GM12878 (cell line): Measurements from ENCODE around the gene GUK1. TPM values are rescaled to one million over a fixed set of nuclear protein-coding genes. Genes with fewer than 3 reads are reported as not detected.

Source experiments
- ATAC-seq: fragments of 200-7000 bp; cut with Tn5 transposase; 3 replicates; pipeline ENCODE4 v1.9.1; 2020; ENCODE audit warnings: mild to moderate bottlenecking, moderate library complexity
- BruUV-seq: library from RNA; stranded (reverse); fragments of 400-500 nt; replicated peaks from 2 replicates; lab custom pipeline; 2021; lab: Mats Ljungman, UMichigan
- CTCF ChIA-PET: fragments of 300-600 bp; sonication (Branson Sonifier 250); formaldehyde crosslinking; extraction: SDS; loops from one replicate; lab custom pipeline; 2021; ENCODE audit warnings: inconsistent platforms; lab: Yijun Ruan, JAX
- POLR2A ChIA-PET: fragments of 350-600 bp; formaldehyde crosslinking; extraction: SDS; loops from one replicate; lab custom pipeline; 2021; ENCODE audit warnings: inconsistent platforms; lab: Charles Lee
- RAD21 ChIA-PET: fragments of 300-600 bp; sonication (Branson Sonifier 250); formaldehyde crosslinking; loops from one replicate; lab custom pipeline; 2023; ENCODE audit warnings: antibody characterized with exemption; ENCODE audit not compliant: unreplicated experiment; lab: Charles Lee
- SMC1A ChIA-PET: fragments of 300-600 bp; sonication (Branson Sonifier 250); formaldehyde crosslinking; loops from one replicate; lab custom pipeline; 2023; ENCODE audit not compliant: unreplicated experiment, uncharacterized antibody; lab: Charles Lee
- DNase-seq: peaks from one replicate; pipeline ENCODE4 v3.0.0-alpha.2; 2011; ENCODE audit warnings: low read depth, low spot score
- FAIRE-seq: peaks from 3 replicates; lab custom pipeline; 2011; peaks lifted over from hg19 to GRCh38; lab: Jason Lieb, UNC
- H2AFZ ChIP-seq: 2 replicates; pipeline ENCODE4 v1.6.0; 2011; ENCODE audit warnings: low read depth, low read length, control low read depth; ENCODE audit not compliant: control insufficient read depth
- H3K27ac ChIP-seq: 2 replicates; pipeline ENCODE4 v1.5.1; 2011; ENCODE audit warnings: control low read depth; ENCODE audit not compliant: control insufficient read depth, insufficient read depth
- H3K27me3 ChIP-seq, 2 experiments: replicated peaks in 1 of 2; 2 replicates each; pipeline versions ENCODE4 v1.6.0 to v1.6.1; 2011; ENCODE audit warnings: low read length in 1 of 2; ENCODE audit not compliant: control insufficient read depth in 2 of 2, insufficient read depth in 2 of 2
- H3K36me3 ChIP-seq, 2 experiments: 2 replicates each; pipeline ENCODE4 v1.5.1; 2011; ENCODE audit warnings: low read length in 1 of 2; ENCODE audit not compliant: control insufficient read depth in 2 of 2, insufficient read depth in 2 of 2
- H3K4me1 ChIP-seq: 2 replicates; pipeline ENCODE4 v1.6.1; 2011; ENCODE audit warnings: mild to moderate bottlenecking, low read length, moderate library complexity, mixed read lengths; ENCODE audit not compliant: control insufficient read depth, insufficient read depth
- H3K4me2 ChIP-seq: 2 replicates; pipeline ENCODE4 v1.6.0; 2011; ENCODE audit warnings: control low read depth; ENCODE audit not compliant: control insufficient read depth, insufficient read depth
- H3K4me3 ChIP-seq: fragments of 200-600 bp; sonication (generic); 2 replicates; pipeline ENCODE4 v1.5.1; 2016
- H3K79me2 ChIP-seq: 2 replicates; pipeline ENCODE4 v1.6.0; 2011; ENCODE audit warnings: low read length; ENCODE audit not compliant: control insufficient read depth, insufficient read depth
- H3K9ac ChIP-seq: 2 replicates; pipeline ENCODE4 v1.8.0; 2011; ENCODE audit warnings: low read length, control low read depth, mixed read lengths; ENCODE audit not compliant: control insufficient read depth, insufficient read depth
- H3K9me3 ChIP-seq: replicated peaks from 3 replicates; pipeline ENCODE4 v1.5.1; 2011; ENCODE audit warnings: mild to moderate bottlenecking, low read length; ENCODE audit not compliant: control insufficient read depth, insufficient read depth
- H4K20me1 ChIP-seq: 2 replicates; pipeline ENCODE4 v1.6.0; 2011; ENCODE audit not compliant: control insufficient read depth, insufficient read depth
- BMI1 ChIP-seq: fragments of 450-650 bp; IDR thresholded peaks from 2 replicates; pipeline ENCODE4 v1.6.1; 2016; ENCODE audit warnings: mild to moderate bottlenecking, moderate library complexity, borderline replicate concordance
- CHD4 ChIP-seq: fragments of 200-600 bp; sonication (generic); IDR thresholded peaks from 2 replicates; pipeline ENCODE4 v1.6.1; 2016; ENCODE audit warnings: mild to moderate bottlenecking
- CREB1 ChIP-seq: IDR thresholded peaks from 2 replicates; pipeline ENCODE4 v1.6.1; 2012; ENCODE audit warnings: low read depth, mild to moderate bottlenecking, inconsistent platforms
- ESRRA ChIP-seq: IDR thresholded peaks from 2 replicates; pipeline ENCODE4 v1.6.1; 2012; ENCODE audit warnings: mild to moderate bottlenecking, low read length, improper control_type of control experiment
- HDAC2 ChIP-seq: fragments of 200-600 bp; sonication (generic); IDR thresholded peaks from 2 replicates; pipeline ENCODE4 v1.6.1; 2017
- MLLT1 ChIP-seq: fragments of 450-650 bp; IDR thresholded peaks from 2 replicates; pipeline ENCODE4 v1.6.1; 2016; ENCODE audit warnings: mild to moderate bottlenecking
- PKNOX1 ChIP-seq: fragments of 450-650 bp; IDR thresholded peaks from 2 replicates; pipeline ENCODE4 v1.6.1; 2016; ENCODE audit warnings: mild to moderate bottlenecking
- POU2F2 ChIP-seq: IDR thresholded peaks from 3 replicates; pipeline ENCODE4 v1.6.1; 2011; ENCODE audit warnings: low read depth, mild to moderate bottlenecking, low read length, borderline replicate concordance
- RBBP5 ChIP-seq: fragments of 200-600 bp; sonication (generic); conservative IDR thresholded peaks from 2 replicates; pipeline ENCODE4 v1.6.1; 2016
- RELB ChIP-seq: fragments of 450-650 bp; IDR thresholded peaks from 2 replicates; pipeline ENCODE4 v1.6.1; 2017; ENCODE audit warnings: low read depth, mild to moderate bottlenecking, moderate library complexity
- SP1 ChIP-seq: IDR thresholded peaks from one replicate; pipeline ENCODE4 v1.6.1; 2011; ENCODE audit warnings: low read depth, low read length
- SPI1 ChIP-seq: IDR thresholded peaks from 2 replicates; pipeline ENCODE4 v1.6.1; 2011; ENCODE audit warnings: low read depth, mild to moderate bottlenecking, low read length, moderate library complexity, borderline replicate concordance; ENCODE audit not compliant: insufficient read depth
- STAT3 ChIP-seq: IDR thresholded peaks from 2 replicates; pipeline ENCODE4 v1.6.1; 2011; ENCODE audit warnings: low read depth, low read length, improper control_type of control experiment
- TBL1XR1 ChIP-seq: IDR thresholded peaks from 2 replicates; pipeline ENCODE4 v1.6.1; 2012; ENCODE audit warnings: low read depth, low read length, improper control_type of control experiment
- ZNF687 ChIP-seq: fragments of 450-650 bp; IDR thresholded peaks from 2 replicates; pipeline ENCODE4 v1.6.1; 2017; ENCODE audit warnings: mild to moderate bottlenecking, moderate library complexity
- ZSCAN29 ChIP-seq: fragments of 450-650 bp; IDR thresholded peaks from 2 replicates; pipeline ENCODE4 v1.6.1; 2017; ENCODE audit warnings: mild to moderate bottlenecking, moderate library complexity
- WGBS: methylation state at CpG from one replicate; pipeline ENCODE4 v1.1.6; 2016; ENCODE audit warnings: low lambda C conversion rate; ENCODE audit not compliant: insufficient replicate concordance, insufficient coverage; ENCODE audit errors: missing lambda C conversion rate; 5-methylcytosine and 5-hydroxymethylcytosine counted together
- in situ Hi-C: fragments of 300-500 bp; cut with MboI; formaldehyde crosslinking; loops from 9 replicates; pipeline ENCODE4 v1.14.3; 2018; ENCODE audit warnings: mixed read lengths
- intact Hi-C: fragments of 100-400 bp; cut with micrococcal nuclease; formaldehyde crosslinking; loops from one replicate; pipeline ENCODE4 v1.14.2; 2022; ENCODE audit not compliant: unreplicated experiment
- polyA plus RNA-seq, 11 experiments: library from polyadenylated mRNA; depleted of rRNA in 4 of 11; unstranded in 6 of 11; stranded (reverse) in 5 of 11; fragments of >200 nt; fragmentation: Nextera tagmentation in 4 of 11; fragmentation: Illumina TruSeq in 1 of 11; extraction: Ambion mirVana in 4 of 11; extraction: Trizol in 1 of 11; gene quantifications; 1 replicate in 1 of 11; 2 replicates in 10 of 11; pipeline versions ENCODE4 v1.2.1 to v1.2.3, GENCODE V29; 2011 to 2016; ENCODE audit warnings: inconsistent platforms in 2 of 11, missing spikeins in 2 of 11, low read depth in 1 of 11
- total RNA-seq, 4 experiments: library from RNA; depleted of rRNA in 3 of 4; stranded (reverse); fragments of >200 nt in 3 of 4; fragmentation: Illumina TruSeq in 1 of 4; extraction: Trizol in 1 of 4; gene quantifications; 2 replicates each; pipeline versions ENCODE4 v1.2.1 to v1.2.3, GENCODE V29; 2013 to 2021

Gene GUK1
- total and polyA plus RNA-seq, 10 of the 15 experiments (the other 5 are each of a cell fraction or from before 2014, with no cell fraction given): 6.3 to 357 (median 203) TPM

GRCh38 chr1:228161866-228162265 lies 21.8 kb downstream of the GUK1 start:
- ChIA-PET SMC1A (interaction anchor here (0.6 kb wide), 1 partner anchor 48 kb away, joined by 3 read pairs; no protein-coding TSS in a partner anchor), POLR2A (interaction anchor here (1.1 kb wide), 2 partner anchors 9 to 21 kb away, joined by 3 read pairs; no protein-coding TSS in a partner anchor), RAD21 (no interaction called here), CTCF (no interaction called here)
- no peak overlapping the region for H3K27ac ChIP-seq
- H3K9me3 ChIP-seq: no peaks in the 10 kb centered on the region
- H3K79me2 ChIP-seq: peaks cover 4% of the 10 kb centered on the region
- intact Hi-C loops: no loop called here
- TF ChIP-seq CHD4 (no peak), ZNF687 (no peak), RBBP5 (no peak), PKNOX1 (no peak), SP1 (no peak), SPI1 (no peak), ESRRA (no peak), RELB (no peak), CREB1 (no peak), MLLT1 (no peak), BMI1 (no peak), HDAC2 (no peak), STAT3 (no peak), POU2F2 (no peak), ZSCAN29 (no peak), TBL1XR1 (no peak)
- no peak overlapping the region for H3K4me2 ChIP-seq
- DNase-seq (no peak), ATAC-seq (no peak), FAIRE-seq (no peak)
- in situ Hi-C loops: no loop called here
- BruUV-seq: no TSS peak
- H4K20me1 ChIP-seq: no peaks in the 10 kb centered on the region; the same call in 1 of the 2 replicates
- H3K27me3 ChIP-seq: no peaks in the 10 kb centered on the region
- H3K36me3 ChIP-seq: no peaks in the 10 kb centered on the region
- peaks cover 7% of the 10 kb centered on the region for H3K4me1 ChIP-seq
- no peak overlapping the region for H3K4me3 ChIP-seq
- 47% methylated on average over 9 of the region's 9 CpGs for WGBS
- H3K9ac ChIP-seq: no peak overlapping the region
- no peak overlapping the region for H2AFZ ChIP-seq
